KBM-7 (cell line): ENCODE results near the gene BLVRB.
A peak's percentile ranks its signal among the peaks of the same experiment; 100 is the strongest.
"Not testable (repeated sequence)": the region's sequence is repeated elsewhere in the genome, so short reads cannot be mapped to it uniquely, and the experiment has no call there.

Experiments used
- DNase-seq: peaks from one replicate; pipeline ENCODE4 v3.0.0-alpha.2; 2015
- in situ Hi-C: fragments of 300-500 bp; cut with MboI; formaldehyde crosslinking; loops from 2 replicates; pipeline ENCODE4 v1.14.3; 2020; ENCODE audit warnings: low sequenced_read_pairs, low pct_unique_long_range_greater_than_20kb, mixed read lengths

Gene BLVRB

GRCh38 chr19:40493778-40494177 lies 28.2 kb upstream of the BLVRB start:
- in situ Hi-C loops, result no loop called here

DNA sequence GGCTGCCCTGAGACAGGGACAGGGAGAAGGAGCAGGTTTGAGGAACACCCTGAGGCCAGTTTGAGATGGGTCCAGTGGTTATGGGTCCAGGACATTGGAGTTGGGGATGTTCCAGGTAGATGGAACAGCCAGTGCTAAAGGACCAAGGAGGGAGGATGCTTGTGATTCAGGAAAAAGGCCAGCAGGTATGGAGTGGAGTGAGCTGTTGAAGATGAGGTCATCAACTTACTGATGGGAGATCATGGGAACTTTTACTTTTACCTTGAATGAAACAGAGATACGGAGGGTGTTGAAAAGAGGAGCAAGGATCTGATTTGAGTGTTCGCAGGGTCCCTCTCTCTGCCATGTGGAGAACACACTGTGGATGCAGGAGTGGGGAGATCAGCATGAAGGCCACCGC lies 26.7 kb upstream of the BLVRB start:
- in situ Hi-C loops, result no loop called here
- DNase-seq, result no peak

More at GRCh38 chr19:40493778-40494177, 28.2 kb upstream of the BLVRB start:
- DNase-seq, result no peak

DNA sequence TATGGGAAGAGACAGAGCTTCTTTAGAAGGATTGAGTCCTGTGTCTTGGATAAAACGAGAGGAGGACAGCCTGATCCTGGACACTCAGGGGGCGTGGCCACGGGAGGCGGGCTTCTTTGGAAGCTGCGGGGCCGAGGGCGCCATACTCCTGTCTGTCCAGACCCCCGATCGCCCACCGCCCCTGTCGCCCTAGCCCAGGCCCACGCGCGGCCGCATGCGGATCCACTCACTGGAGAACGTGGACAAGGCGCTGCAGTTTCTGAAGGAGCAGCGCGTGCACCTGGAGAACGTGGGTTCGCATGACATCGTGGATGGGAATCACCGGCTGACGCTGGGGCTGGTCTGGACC lies 24.3 kb upstream of the BLVRB start:
- in situ Hi-C loops, result no loop called here
- DNase-seq, result no peak

- in situ Hi-C loops, result no loop called here
Measured at GRCh38 chr19:40486017-40486416, 20.5 kb upstream of the BLVRB start.

GRCh38 chr19:40475878-40476644 lies 10.5 kb upstream of the BLVRB start:
- DNase-seq, in situ Hi-C loops: not testable (repeated sequence)

More at GRCh38 chr19:40486017-40486416, 20.5 kb upstream of the BLVRB start:
- DNase-seq, result no peak

DNA sequence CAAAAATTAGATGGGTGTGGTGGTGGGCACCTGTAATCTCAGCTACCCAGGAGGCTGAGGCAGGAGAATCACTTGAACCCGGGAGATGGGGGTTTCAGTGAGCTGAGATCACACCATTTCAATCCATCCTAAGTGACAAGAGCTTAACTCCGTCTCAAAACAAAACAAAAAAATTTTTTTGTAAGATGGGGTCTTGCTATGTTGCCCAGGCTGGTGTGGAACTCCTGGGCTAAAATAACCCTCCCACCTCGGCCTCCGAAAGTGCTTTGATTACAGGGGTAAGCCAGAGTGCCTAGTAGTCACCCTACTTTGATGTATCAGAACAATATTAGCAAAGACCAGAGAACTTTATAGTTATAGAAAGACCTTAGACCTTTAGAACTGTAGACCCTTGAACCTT lies 9.2 kb upstream of the BLVRB start:
- no peak for DNase-seq
- in situ Hi-C loops, result no loop called here

- in situ Hi-C loops, result no loop called here
- no peak for DNase-seq
Measured at GRCh38 chr19:40472516-40472915, 7.0 kb upstream of the BLVRB start.

GRCh38 chr19:40471111-40471510 lies 5.6 kb upstream of the BLVRB start:
- no peak for DNase-seq
- in situ Hi-C loops, result no loop called here

DNA sequence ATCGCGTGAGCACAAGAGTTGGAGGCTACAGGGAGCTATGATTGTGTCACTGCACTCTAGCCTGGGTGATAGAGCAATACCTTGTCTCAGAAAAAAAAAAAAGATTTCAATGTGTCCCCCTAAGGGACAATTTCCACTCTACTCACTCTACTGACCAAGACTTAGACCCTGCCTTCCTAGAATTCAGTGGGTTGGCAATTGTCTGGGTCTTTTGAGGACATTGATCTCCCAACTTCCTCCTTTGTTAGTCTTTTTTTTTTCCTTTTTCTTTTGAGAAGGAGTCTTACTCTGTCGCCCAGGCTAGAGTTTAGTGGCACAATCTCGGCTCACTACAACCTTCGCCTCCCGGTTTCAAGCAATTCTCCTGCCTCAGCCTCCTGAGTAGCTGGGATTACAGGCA lies 3.5 kb upstream of the BLVRB start:
- in situ Hi-C loops, result no loop called here
- DNase-seq, result peak; percentile 61

- in situ Hi-C loops, result no loop called here
- no peak for DNase-seq
Measured at GRCh38 chr19:40466985-40467734, 1.6 kb upstream of the BLVRB start, which contains the start of gene SPTBN4. SPTBN4 (plus strand) TSS chr19:40467001; CDS start chr19:40472622, 5,621 bp downstream.

- in situ Hi-C loops, result no loop called here
- DNase-seq, result no peak
Measured at GRCh38 chr19:40466219-40466984, 857 bp upstream of the BLVRB start.

DNA sequence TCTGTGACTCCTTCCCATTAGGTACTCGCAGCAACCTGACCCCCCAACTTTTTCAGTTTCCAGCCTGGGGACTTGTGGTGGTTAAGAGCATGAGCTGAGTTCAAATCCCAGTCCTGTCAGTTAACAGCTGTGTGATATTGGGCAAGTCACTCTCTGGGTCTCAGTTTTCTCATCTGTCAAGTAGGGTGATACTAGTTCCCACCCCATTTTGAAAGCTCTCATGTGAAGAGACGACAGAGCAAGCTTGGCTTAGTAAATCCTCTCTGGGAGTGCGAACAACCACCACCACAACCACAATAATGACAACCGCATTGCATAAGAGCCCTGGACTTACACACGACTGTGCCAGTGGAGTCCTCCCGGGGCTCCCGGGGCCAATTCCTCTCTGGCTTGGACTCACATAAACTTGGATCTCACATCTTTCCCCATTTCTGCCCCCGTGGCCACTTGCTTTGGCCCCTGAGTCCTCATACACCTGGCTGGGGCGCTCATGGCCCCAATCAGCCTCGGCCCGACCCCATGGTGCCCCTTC lies 454 bp downstream of the BLVRB start:
- in situ Hi-C loops, result no loop called here
- DNase-seq, result peak; percentile 82

- peak; percentile 86 for DNase-seq
- in situ Hi-C loops, result no loop called here
Measured at GRCh38 chr19:40464059-40465024, 1.2 kb downstream of the BLVRB start.

DNA sequence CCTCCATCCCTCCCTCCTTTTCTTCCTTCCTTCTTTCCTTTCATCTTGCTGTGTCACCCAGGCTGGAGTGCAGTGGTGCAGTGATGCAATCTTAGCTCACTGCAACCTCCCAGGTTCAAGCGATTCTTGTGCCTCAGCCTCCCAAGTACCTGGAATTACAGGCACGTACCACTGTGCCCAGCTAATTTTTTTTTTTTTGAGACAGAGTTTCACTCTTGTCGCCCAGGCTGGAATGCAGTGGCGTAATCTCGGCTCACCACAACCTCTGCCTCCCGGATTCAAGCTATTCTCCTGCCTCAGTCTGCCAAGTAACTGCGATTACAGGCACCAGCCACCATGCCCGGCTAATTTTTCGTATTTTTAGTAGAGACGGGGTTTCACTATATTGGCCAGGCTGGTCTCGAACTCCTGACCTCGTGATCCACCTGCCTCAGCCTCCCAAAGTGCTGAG lies 1.9 kb downstream of the BLVRB start:
- peak; percentile 38 for DNase-seq
- in situ Hi-C loops, result not testable (repeated sequence)

DNA sequence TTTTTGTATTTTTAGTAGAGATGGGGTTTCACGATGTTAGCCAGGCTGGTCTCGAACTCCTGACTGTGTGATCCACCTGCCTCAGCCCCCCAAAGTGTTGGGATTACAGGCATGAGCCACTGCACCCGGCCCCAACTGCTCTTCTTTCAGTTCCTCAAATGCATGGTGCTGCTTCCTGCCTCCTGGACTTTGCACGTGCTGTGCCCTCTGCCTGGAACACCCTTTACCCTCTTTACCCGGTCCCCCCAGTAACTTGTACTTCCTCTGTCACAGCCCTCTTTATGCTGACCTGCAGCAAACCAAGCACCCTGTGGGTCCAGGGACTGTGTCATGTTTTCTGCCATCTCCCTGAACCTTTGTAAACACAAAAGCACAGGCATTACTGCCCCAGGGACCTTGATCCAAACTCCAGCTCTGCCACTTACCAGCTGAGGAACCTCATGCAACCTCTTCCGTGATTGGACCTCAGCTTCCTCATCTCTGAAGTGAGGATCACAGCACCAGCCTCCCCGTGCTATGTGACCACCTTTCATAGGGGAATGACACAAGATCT lies 3.8 kb downstream of the BLVRB start:
- in situ Hi-C loops, result no loop called here
- peak; percentile 52 for DNase-seq

DNA sequence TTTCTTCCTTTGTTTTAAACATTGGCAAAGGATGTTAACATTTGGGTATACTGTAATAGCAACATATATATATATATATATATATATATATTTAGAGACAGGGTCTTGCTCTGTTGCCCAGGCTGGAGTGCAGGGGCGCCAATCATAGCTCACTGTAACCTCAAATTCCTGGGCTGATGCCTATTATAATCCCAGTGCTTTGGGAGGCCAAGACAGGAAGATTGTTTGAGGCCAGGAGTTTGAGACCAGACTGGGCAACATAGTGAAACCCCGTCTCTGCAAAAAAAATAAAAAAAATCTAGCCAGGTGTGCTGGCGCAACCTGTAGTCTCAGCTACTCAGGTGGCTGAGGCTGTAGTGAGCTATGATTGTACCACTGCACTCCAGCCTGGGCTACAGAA lies 5.4 kb downstream of the BLVRB start:
- in situ Hi-C loops, result no loop called here
- DNase-seq, result no peak

DNA sequence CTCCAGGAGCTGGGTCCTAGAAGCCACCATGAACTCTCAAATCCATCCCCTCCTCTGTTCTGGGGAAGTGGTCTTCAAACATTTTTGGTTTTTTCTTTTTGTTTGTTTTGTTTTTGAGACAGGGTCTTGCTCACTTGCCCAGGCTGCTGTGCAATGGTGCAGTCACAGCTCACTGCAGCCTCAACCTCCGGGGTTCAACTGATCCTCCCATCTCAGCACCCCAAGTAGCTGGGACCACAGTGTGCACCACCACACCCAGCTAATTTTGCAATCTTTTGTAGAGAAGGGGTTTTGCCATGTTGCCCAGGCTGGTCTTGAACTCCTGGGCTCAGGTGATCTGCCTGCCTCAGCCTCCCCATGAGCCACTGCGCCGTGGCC lies 7.0 kb downstream of the BLVRB start:
- no peak for DNase-seq
- in situ Hi-C loops, result no loop called here

DNA sequence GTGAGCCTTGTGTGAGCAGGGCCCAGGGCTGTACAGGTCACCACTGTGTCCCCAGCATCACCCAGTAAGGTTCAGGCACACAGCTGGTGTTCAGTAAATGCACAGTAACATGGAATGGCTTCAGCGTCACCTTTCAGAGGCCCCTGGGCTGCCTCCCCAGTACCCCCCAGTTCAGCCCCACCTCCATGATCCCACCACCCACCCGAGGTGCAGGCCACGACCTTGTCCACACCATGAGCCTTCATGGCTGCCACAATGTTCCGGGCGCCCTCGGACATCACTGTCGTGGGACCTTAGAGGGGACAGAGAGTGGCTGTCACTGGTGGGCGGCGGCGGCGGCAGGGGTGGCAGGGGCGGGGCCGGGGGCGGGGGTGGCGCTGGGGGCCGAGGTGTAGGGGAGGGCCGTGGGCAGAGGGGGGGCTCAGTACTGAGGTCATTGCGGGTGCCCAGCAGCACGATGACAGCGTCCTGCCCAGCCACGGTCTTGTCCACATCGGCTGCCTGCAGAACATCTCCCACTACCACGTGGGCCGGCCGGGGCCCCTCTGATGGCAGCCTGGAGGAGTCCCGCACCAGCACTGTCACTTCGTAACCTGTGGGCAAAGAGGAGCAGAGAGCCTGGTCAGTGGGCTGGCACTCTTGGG lies 7.5 kb downstream of the BLVRB start:
- DNase-seq, result no peak
- in situ Hi-C loops, result no loop called here
